Kidney capillary endothelial cell (primary cell): ENCODE results near the gene LNPK.
"Not testable (repeated sequence)": the region's sequence is repeated elsewhere in the genome, so short reads cannot be mapped to it uniquely, and the experiment has no call there.

Experiments
- DNase-seq: peaks from one replicate; pipeline ENCODE4 v3.0.0-alpha.2; 2018; ENCODE audit warnings: low spot score

LNPK gene

DNA sequence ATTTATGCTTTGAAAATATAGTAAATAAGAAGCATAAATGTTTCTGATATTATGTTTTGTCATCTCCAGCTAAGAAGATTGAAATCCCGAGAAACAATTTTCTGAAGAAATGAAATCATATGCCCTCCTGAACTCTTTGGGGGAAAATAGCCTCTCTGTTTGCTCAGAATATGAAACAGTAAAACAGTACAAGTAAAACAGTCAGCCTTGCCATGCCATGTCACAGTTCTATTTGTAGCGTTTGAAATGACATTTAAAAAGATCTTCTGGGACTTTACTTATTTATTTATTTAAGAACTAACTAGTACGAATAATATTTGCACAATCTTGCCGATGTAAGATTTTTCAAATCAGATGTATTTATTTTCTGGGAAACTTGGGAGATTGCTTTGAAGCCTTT is 98.0 kb downstream of the LNPK start:
- DNase-seq: no peak

- no peak for DNase-seq
Observed at GRCh38 chr2:175903384-175903936, 98.6 kb downstream of the LNPK start.

- not testable (repeated sequence) for DNase-seq
Observed at GRCh38 chr2:175895957-175896356, 106.1 kb downstream of the LNPK start.

DNA sequence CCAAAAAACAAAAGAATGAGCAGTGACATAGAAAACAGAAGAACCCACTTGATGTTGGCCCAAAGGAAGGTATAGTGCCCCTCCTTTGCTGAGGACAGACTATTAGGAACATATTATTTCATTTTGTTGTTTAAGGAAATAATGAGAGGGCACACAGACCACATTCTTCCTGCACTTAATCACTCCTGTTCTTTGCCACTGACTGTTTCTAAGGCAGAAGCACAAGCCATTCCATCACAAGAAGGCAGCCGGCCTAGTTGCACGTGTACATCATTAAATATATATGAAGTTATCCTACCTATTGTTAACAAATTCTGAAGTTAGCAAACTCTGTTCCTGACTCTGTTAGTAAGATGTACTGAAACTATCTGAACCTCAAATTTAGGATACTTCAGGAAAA is 110.0 kb downstream of the LNPK start:
- DNase-seq: no peak

GRCh38 chr2:175890636-175891242 is 111.3 kb downstream of the LNPK start:
- no peak for DNase-seq

GRCh38 chr2:175889701-175890302 is 112.3 kb downstream of the LNPK start:
- DNase-seq: no peak

GRCh38 chr2:175887776-175888175 is 114.3 kb downstream of the LNPK start:
- DNase-seq: no peak

GRCh38 chr2:175884697-175885393 is 117.2 kb downstream of the LNPK start:
- DNase-seq: no peak

GRCh38 chr2:175883586-175884194 is 118.4 kb downstream of the LNPK start:
- no peak for DNase-seq

- no peak for DNase-seq
Observed at GRCh38 chr2:175879679-175880078, 122.4 kb downstream of the LNPK start.

DNA sequence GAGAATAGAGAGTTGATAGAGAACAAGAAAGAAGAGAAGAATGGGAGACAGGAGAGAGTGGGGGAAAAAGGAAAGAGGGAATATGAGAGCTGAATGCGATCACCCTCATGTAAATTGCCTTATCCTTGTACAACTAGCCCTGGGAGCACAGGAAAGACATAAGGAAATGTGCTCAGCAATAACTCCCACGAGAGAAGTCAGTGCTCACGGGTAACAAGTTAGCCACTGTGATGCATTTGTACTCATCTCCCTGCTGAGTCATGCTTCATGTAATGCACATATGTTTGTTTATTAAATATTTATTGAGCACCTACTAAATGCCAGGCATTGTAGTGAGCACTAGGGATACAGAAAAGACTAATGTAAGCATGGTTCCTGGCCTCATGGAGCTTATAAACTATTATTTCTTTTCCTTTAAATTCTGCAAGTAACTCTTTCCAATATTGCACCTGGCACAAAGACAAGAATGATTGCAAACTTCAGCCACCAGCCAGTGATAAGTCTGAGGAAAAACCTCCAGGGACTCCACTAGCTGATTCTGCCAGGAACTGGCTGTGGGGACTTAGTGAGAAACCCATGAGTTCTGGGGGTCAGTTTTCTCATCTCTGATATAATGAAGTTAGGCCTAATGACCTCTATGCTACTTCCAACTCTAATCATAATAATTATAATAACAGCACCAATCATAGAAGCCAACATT is 124.1 kb downstream of the LNPK start:
- no peak for DNase-seq

- no peak for DNase-seq
Observed at GRCh38 chr2:175874291-175874690, 127.8 kb downstream of the LNPK start.
